ENCODE measurements around the gene SYTL4.

SYTL4 gene

GRCh38 chrX:100647095-100647494 is 84.8 kb downstream of the SYTL4 start:
- DNase-seq (ENCODE audit: low spot score): no peak
- no peak for TF ChIP-seq CTCF (IDR thresholded peaks at IDR 0.05; ENCODE audit: borderline replicate concordance, control extremely low read depth, extremely low read depth, insufficient read depth, missing control alignments)
- in situ Hi-C loops (cut with MboI; ENCODE audit: low sequenced_read_pairs, unreplicated experiment): no loop called here

- DNase-seq (ENCODE audit: low spot score): no peak
- no peak for TF ChIP-seq CTCF (IDR thresholded peaks at IDR 0.05; ENCODE audit: borderline replicate concordance, control extremely low read depth, extremely low read depth, insufficient read depth, missing control alignments)
- in situ Hi-C loops (cut with MboI; ENCODE audit: low sequenced_read_pairs, unreplicated experiment): no loop called here
These were observed 86.8 kb downstream of the SYTL4 start for GRCh38 chrX:100645106-100645505.

DNA sequence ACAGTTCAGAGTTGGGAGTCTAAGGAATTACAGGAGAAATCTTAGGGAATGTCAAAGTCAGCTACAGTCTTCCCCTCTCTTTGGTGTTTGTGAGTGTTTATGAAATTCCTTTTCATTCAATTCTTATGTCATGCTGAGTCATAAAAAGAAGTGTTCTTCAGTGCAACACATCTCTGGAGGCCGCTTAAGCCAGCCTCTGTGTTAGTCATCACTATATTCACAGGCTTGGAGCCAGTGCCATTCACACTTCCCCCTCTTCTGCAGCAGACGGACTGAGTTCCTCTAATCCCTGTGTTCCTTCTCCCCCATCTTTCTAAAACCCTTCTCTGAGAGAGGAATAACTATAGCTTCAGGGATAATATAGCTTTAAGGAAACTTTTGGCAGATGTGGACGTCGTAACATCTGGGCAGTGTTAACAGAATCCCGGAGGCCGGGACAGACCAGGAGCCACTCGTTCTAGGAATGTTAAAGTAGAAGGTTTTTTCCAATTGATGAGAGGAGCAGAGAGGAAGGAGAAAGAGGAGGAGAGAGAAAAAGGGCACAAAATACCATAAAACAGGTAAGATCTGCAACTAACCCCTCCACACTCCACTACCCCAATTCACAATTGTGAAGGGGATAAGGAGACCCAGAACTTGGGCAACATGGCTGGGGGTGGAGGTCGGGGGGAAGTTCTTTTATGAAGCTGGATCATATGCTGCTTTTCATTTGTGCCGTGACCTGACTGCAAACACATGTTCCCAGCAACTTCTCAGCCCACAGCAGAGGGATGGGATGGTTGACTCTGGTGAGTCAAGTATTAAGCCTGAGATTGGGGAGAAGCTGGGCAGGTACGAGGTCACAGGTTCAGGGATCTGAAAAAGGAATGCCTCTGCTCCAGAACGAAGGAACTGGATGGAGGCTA is 87.7 kb downstream of the SYTL4 start, which contains the start of gene SRPX2:
Gene SRPX2 (plus strand): TSS at position 244 of the 905 bp plus-strand sequence. CDS start 2,124 bp downstream, outside the sequence.
- TF ChIP-seq CTCF (IDR thresholded peaks at IDR 0.05; ENCODE audit: borderline replicate concordance, control extremely low read depth, extremely low read depth, insufficient read depth, missing control alignments): no peak
- in situ Hi-C loops (cut with MboI; ENCODE audit: low sequenced_read_pairs, unreplicated experiment): no loop called here
- DNase-seq (ENCODE audit: low spot score): no peak

DNA sequence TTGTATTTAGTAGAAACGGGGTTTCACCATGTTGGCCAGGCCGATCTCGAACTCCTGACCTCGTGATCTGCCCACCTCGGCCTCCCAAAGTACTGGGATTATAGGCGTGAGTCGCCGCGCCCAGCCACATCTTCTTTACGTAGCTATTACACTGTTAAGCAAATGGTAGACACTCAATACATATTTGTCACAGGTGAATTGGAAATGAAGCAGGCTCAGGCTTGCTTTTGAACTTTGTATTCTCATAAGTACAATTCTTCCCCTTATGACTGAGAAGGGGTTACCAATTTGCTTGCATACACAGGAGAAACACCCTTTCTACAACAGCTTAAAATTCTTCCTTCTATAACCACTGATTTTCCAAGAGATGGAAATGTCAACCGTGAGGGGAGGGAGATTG is 88.7 kb downstream of the SYTL4 start:
- in situ Hi-C loops (cut with MboI; ENCODE audit: low sequenced_read_pairs, unreplicated experiment): no loop called here
- no peak for TF ChIP-seq CTCF (IDR thresholded peaks at IDR 0.05; ENCODE audit: borderline replicate concordance, control extremely low read depth, extremely low read depth, insufficient read depth, missing control alignments)
- DNase-seq (ENCODE audit: low spot score): no peak

- TF ChIP-seq CTCF (IDR thresholded peaks at IDR 0.05; ENCODE audit: borderline replicate concordance, control extremely low read depth, extremely low read depth, insufficient read depth, missing control alignments): no peak
- in situ Hi-C loops (cut with MboI; ENCODE audit: low sequenced_read_pairs, unreplicated experiment): no loop called here
- DNase-seq (ENCODE audit: low spot score): no peak
These were observed 89.6 kb downstream of the SYTL4 start for GRCh38 chrX:100642290-100642689.

GRCh38 chrX:100636321-100636991 is 95.5 kb downstream of the SYTL4 start, which contains the start of gene TSPAN6:
TSPAN6 (minus strand) TSS chrX:100636806; CDS start chrX:100636694, 112 bp downstream.
- in situ Hi-C loops (cut with MboI; ENCODE audit: low sequenced_read_pairs, unreplicated experiment): no loop called here
- no peak for TF ChIP-seq CTCF (IDR thresholded peaks at IDR 0.05; ENCODE audit: borderline replicate concordance, control extremely low read depth, extremely low read depth, insufficient read depth, missing control alignments)
- DNase-seq (ENCODE audit: low spot score): peak; percentile 74
